Lower leg skin (tissue), 4 donors: ENCODE data around the gene CASP2. TPM values are rescaled to one million over a fixed set of nuclear protein-coding genes. Genes with fewer than 3 reads are reported as not detected.

Source experiments
- DNase-seq, 2 donors: peaks; one replicate each; pipeline ENCODE4 v3.0.0-alpha.2; 2019; ENCODE audit warnings: low spot score in 2 of 2
- H3K4me3 ChIP-seq: fragments of 200-600 bp; sonication (generic); 2 replicates; pipeline ENCODE4 v1.5.1; 2017; ENCODE audit warnings: mild to moderate bottlenecking, low read depth; ENCODE audit not compliant: poor library complexity, severe bottlenecking
- POLR2A ChIP-seq, 2 donors: fragments of 450-650 bp; IDR thresholded peaks; one replicate each; pipeline ENCODE4 v1.6.1; 2016 to 2017; ENCODE audit warnings: antibody characterized with exemption in 2 of 2, mild to moderate bottlenecking in 1 of 2, moderate library complexity in 1 of 2
- WGBS, 2 donors: methylation state at CpG; one replicate each; pipeline ENCODE4 v1.1.5; 2018; 5-methylcytosine and 5-hydroxymethylcytosine counted together
- intact Hi-C: fragments of 100-400 bp; cut with DNase I; formaldehyde crosslinking; loops from one replicate; pipeline ENCODE4 v1.15.0; 2023; ENCODE audit warnings: low total_unique reads
- total RNA-seq, 4 donors: library from RNA; depleted of rRNA; stranded (reverse); fragments of >200 nt; gene quantifications; one replicate each; pipeline ENCODE4 v1.1.0, GENCODE V29; 2016
- TF ChIP-seq, protein P1 (sequence below), 3 donors: fragments of 450-650 bp; IDR thresholded peaks; one replicate each; pipeline ENCODE4 v1.5.1; 2016; ENCODE audit warnings: antibody characterized with exemption in 3 of 3, mild to moderate bottlenecking in 3 of 3, moderate library complexity in 2 of 3

CASP2 gene
- total RNA-seq, 4 donors from 2014 or later: 9.6 to 22.7 (median 16.0) TPM

DNA sequence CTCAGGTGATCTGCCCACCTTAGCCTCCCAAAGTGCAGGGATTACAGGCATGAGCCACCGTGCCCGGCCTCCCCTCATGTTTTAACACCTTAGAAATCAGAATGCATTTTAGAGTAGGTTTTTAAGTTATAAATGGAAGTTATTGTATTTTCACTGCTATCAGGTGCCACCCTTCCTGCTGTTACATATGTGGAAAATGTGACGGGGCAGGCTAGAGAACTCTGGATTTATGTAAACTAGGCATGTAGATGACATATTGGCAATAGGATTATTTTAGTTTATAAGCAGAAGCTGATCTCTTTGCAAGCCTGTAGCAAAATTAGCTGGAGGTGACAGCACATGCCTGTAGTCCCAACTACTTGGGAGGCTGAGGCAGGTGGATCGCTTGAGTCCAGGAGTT lies 2.1 kb downstream of the CASP2 start:
- WGBS, 2 donors: 75 to 82% methylated on average over 4 of the region's 4 CpGs
- no peak for DNase-seq
- no peak overlapping the region for H3K4me3 ChIP-seq
- TF ChIP-seq, protein P1, sequence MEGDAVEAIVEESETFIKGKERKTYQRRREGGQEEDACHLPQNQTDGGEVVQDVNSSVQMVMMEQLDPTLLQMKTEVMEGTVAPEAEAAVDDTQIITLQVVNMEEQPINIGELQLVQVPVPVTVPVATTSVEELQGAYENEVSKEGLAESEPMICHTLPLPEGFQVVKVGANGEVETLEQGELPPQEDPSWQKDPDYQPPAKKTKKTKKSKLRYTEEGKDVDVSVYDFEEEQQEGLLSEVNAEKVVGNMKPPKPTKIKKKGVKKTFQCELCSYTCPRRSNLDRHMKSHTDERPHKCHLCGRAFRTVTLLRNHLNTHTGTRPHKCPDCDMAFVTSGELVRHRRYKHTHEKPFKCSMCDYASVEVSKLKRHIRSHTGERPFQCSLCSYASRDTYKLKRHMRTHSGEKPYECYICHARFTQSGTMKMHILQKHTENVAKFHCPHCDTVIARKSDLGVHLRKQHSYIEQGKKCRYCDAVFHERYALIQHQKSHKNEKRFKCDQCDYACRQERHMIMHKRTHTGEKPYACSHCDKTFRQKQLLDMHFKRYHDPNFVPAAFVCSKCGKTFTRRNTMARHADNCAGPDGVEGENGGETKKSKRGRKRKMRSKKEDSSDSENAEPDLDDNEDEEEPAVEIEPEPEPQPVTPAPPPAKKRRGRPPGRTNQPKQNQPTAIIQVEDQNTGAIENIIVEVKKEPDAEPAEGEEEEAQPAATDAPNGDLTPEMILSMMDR (IDR thresholded peaks at IDR 0.05): no peak
- TF ChIP-seq POLR2A (IDR thresholded peaks at IDR 0.05): no peak
- intact Hi-C loops: no loop called here

DNA sequence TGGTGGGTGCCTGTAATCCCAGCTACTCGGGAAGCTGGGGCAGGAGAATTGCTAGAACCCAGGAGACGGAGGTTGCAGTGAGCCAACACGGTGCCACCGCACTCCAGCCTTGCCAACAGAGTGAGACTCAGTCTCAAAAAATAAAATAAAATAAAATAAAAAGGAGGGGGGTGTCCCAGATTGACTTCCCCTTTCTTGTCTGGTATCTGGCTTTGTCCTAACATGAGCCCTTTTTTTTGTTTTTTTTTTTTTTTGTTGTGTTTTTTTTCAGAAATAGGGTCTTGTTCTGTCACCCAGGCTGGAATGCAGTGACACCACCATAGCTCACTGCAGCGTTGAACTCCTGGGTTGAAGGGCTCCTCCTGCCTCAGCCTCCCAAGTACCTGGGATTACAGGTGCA lies 4.7 kb downstream of the CASP2 start:
- 95 to 96% methylated on average over 5 of the region's 5 CpGs for WGBS, 2 donors
- DNase-seq: no peak
- no peak overlapping the region for H3K4me3 ChIP-seq
- intact Hi-C loops: no loop called here
- TF ChIP-seq, protein P1 (IDR thresholded peaks at IDR 0.05): no peak
- no peak for TF ChIP-seq POLR2A (IDR thresholded peaks at IDR 0.05)

DNA sequence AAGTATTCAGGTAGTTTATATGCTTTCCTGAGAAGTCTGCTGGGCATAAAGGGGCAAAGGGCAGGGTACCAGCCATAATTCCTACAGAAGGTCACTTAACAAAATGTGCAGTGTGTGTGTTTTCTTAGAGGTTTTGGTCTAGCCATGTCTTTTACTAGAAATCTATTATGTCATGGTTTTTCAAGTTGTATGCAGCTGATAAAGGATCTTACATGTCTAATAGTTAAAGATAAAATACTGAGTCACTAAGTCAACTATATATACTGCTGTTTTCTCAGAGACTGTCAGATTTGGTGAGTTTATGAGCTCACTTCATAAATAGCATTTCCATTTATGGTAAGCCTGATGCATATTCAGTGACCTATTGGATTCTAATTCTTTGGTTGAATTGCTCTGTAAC lies 7.7 kb downstream of the CASP2 start:
- intact Hi-C loops: no loop called here
- DNase-seq: no peak
- TF ChIP-seq POLR2A (IDR thresholded peaks at IDR 0.05): no peak
- TF ChIP-seq, protein P1 (IDR thresholded peaks at IDR 0.05): no peak
- no peak overlapping the region for H3K4me3 ChIP-seq

DNA sequence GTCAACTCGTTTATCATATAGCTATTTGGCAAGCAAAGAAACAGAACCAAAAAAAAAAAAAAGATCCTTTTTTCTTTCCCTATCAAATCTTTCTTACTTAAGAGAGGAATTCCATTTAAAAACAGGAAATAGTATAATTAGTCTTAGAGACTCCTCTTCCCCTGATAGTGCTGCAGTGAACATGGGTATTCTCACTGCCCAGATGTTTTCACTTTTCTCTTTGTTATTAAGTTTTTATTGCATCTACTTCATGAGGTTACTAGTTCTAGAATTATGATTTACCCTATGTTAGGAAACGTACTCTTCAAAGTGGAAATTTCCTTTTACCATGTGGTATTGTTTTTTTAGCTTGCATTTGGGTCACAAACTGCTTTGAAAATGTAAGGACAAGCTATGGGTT lies 8.5 kb downstream of the CASP2 start:
- 44 to 51% methylated on average over 2 of the region's 2 CpGs for WGBS, 2 donors
- no peak for DNase-seq
- H3K4me3 ChIP-seq: no peak overlapping the region
- TF ChIP-seq, protein P1 (IDR thresholded peaks at IDR 0.05): no peak
- no peak for TF ChIP-seq POLR2A (IDR thresholded peaks at IDR 0.05)
- intact Hi-C loops: no loop called here

DNA sequence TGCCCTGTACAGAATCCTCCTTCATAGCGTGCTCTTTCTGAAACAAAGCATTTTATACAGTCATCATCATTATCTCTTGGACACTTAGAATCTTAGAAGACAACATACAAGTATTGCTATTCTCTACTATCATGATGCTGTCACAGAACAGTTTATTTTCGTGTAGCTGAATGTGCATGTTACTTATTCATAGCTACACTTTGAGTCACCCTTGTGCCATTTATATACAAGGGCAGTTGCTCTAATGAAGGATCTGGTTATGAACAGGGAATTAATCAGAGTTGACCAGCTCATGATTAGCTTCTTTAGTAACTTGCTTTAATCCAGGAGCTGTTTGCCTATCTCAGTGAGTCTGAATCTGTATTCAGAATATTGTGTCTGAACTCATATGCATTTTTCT lies 11.2 kb downstream of the CASP2 start:
- intact Hi-C loops: no loop called here
- TF ChIP-seq, protein P1 (IDR thresholded peaks at IDR 0.05): no peak
- WGBS, 2 donors: 80 to 84% methylated on average over 2 of the region's 2 CpGs
- DNase-seq: no peak
- H3K4me3 ChIP-seq: no peak overlapping the region

DNA sequence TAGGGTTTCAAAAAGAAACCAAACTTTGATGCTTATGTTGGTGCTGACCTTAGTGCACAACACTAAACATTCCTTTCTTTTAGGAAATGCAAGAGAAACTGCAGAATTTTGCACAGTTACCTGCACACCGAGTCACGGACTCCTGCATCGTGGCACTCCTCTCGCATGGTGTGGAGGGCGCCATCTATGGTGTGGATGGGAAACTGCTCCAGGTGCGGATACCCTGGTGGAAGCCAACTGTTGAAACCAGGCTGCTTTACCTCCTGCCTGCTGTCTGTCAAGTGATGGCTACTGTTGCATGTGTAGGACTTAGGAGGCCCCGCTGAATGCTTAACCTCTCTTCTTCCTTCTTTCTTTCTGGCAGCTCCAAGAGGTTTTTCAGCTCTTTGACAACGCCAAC lies 11.7 kb downstream of the CASP2 start:
- WGBS, 2 donors: 68 to 75% methylated on average over 8 of the region's 8 CpGs
- H3K4me3 ChIP-seq: no peak overlapping the region
- no peak for TF ChIP-seq POLR2A (IDR thresholded peaks at IDR 0.05)
- TF ChIP-seq, protein P1 (IDR thresholded peaks at IDR 0.05): no peak
- no peak for DNase-seq
- intact Hi-C loops: loop anchor here (5.0 kb wide), 1 partner anchor 63 kb away; no protein-coding TSS in a partner anchor
